Left ventricle myocardium inferior (tissue), 1 donor: Measurements from ENCODE around the gene ADCY3. TPM values are rescaled to one million over a fixed set of nuclear protein-coding genes. Genes with fewer than 3 reads are reported as not detected.

Experiments
- DNase-seq: peaks from one replicate; pipeline ENCODE4 v3.0.0-alpha.2; 2020
- H3K27ac ChIP-seq: fragments of 200-600 bp; replicated peaks from 2 replicates; pipeline ENCODE4 v1.8.0; 2021
- H3K27me3 ChIP-seq: fragments of 200-600 bp; 2 replicates; pipeline ENCODE4 v1.8.0; 2021; ENCODE audit warnings: low read depth
- H3K36me3 ChIP-seq: fragments of 200-600 bp; 2 replicates; pipeline ENCODE4 v1.8.0; 2021
- H3K4me1 ChIP-seq: fragments of 200-600 bp; 2 replicates; pipeline ENCODE4 v1.8.0; 2021
- H3K4me3 ChIP-seq: fragments of 200-600 bp; 2 replicates; pipeline ENCODE4 v1.8.0; 2021; ENCODE audit warnings: mild to moderate bottlenecking, moderate library complexity
- H3K9me3 ChIP-seq: fragments of 200-600 bp; replicated peaks from 2 replicates; pipeline ENCODE4 v1.8.0; 2021
- intact Hi-C: fragments of 100-400 bp; cut with micrococcal nuclease; formaldehyde crosslinking; loops from one replicate; pipeline ENCODE4 v1.11.0; 2022
- total RNA-seq: library from RNA; stranded (reverse); fragmentation: NEBNext Ultra II Directional; extraction: Animal tissue kit (Norgen Biotek cat#: 25700); gene quantifications from one replicate; pipeline ENCODE4 v1.2.1, GENCODE V29; 2021
- TF ChIP-seq, protein P1 (sequence below): fragments of 200-600 bp; IDR thresholded peaks from 2 replicates; pipeline ENCODE4 v1.8.0; 2021; ENCODE audit warnings: antibody characterized with exemption, mild to moderate bottlenecking, borderline replicate concordance
- donor health status: DM: no; HTN: yes; CAD: no; lungs with severe emphysema.

Gene ADCY3
- total RNA-seq, 1 donor from 2014 or later: 12.8 TPM

DNA sequence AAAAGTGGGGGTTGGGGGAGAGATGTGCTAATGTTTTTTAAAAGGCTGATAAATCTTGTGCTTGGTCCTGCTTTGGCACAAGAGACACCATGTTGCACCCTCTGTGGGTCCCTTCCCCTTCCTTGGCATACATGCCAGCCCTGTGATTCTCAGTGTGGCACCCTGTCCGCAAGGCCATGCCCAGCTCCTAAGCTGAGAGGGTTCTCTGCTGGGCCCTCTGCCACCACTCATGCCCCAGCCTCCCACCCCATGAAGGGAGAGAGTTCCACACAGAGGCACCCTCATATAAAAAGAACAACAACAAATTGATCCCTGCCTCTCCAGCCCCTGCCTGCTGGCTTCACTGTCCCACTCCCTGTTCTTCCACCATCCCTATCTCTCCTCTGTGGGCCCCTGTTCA lies 2.5 kb upstream of the ADCY3 start:
- no peak overlapping the region for H3K4me3 ChIP-seq
- H3K27me3 ChIP-seq: peaks cover 20% of the 10 kb centered on the region
- peaks cover 42% of the 10 kb centered on the region for H3K4me1 ChIP-seq
- no peaks in the 10 kb centered on the region for H3K9me3 ChIP-seq
- DNase-seq: no peak
- no peaks in the 10 kb centered on the region for H3K36me3 ChIP-seq
- intact Hi-C loops: no loop called here
- H3K27ac ChIP-seq: no peak overlapping the region
- TF ChIP-seq, protein P1, sequence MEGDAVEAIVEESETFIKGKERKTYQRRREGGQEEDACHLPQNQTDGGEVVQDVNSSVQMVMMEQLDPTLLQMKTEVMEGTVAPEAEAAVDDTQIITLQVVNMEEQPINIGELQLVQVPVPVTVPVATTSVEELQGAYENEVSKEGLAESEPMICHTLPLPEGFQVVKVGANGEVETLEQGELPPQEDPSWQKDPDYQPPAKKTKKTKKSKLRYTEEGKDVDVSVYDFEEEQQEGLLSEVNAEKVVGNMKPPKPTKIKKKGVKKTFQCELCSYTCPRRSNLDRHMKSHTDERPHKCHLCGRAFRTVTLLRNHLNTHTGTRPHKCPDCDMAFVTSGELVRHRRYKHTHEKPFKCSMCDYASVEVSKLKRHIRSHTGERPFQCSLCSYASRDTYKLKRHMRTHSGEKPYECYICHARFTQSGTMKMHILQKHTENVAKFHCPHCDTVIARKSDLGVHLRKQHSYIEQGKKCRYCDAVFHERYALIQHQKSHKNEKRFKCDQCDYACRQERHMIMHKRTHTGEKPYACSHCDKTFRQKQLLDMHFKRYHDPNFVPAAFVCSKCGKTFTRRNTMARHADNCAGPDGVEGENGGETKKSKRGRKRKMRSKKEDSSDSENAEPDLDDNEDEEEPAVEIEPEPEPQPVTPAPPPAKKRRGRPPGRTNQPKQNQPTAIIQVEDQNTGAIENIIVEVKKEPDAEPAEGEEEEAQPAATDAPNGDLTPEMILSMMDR: no peak

DNA sequence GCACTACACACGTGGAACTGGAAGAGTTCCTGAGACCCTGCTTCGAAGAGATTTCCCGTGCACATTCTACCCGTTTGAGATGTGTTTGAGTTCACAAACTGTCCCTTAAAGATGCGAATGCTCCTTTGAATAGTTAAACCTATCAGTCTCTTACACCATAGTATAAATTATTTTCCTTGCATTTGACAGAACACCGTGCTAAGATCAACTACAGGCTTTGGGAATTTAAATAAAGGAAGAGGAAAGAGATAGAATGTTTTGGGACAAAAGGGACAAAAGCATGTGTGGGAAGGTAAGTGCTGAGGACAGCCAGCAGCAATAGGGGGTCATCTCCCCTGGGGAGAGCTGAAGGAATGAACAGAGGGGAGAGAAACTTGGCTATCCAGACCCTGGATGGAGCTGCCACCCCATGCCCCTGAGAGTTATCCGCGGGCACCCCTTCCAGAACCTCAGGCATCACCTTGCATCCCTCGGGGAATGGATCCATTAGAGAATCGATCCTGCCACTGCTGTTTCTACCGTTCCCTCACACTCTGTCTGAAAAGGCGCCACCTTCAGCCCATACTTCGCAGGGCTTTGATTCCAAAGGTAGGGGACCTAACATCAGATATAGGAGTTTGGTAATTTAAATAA lies 888 bp upstream of the ADCY3 start:
- H3K4me3 ChIP-seq: peak overlapping the region; percentile 76
- intact Hi-C loops: no loop called here
- no peaks in the 10 kb centered on the region for H3K9me3 ChIP-seq
- peaks cover 25% of the 10 kb centered on the region for H3K27me3 ChIP-seq
- TF ChIP-seq, protein P1: no peak
- H3K4me1 ChIP-seq: peaks cover 35% of the 10 kb centered on the region
- H3K36me3 ChIP-seq: no peaks in the 10 kb centered on the region
- no peak for DNase-seq
- peak overlapping the region; percentile 73 for H3K27ac ChIP-seq

DNA sequence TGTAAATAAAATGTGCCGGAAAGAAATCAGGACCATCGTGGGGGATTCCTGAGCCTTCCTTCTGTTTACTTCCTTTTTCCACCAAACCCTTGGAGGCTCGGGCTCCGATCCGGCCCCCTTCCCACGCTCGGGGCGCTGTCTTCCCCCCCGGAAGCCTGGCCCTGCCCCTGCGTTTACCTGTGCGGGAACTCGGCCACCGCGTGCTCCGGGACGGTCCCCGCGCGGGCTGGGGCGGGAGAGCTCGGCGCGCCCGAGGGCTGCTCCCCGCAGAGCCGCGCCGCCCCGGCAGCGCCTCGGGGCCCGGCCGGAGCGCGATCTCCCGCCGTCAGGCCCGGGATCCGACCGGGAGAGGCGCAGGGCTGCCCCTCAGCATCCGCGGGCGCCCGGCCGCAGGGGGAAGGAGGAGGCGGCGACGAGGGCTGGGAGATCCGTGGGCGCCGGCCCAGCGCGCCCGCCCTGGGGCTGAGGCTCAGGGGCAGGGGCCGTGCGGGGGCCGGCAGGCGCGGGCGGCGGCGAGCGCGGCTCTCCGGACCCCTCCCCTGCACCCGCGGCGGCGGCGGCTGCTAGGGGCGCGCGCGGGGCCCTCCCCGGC lies 435 bp downstream of the ADCY3 start:
- no peak for DNase-seq
- H3K27ac ChIP-seq: peak overlapping the region; percentile 73
- intact Hi-C loops: no loop called here

DNA sequence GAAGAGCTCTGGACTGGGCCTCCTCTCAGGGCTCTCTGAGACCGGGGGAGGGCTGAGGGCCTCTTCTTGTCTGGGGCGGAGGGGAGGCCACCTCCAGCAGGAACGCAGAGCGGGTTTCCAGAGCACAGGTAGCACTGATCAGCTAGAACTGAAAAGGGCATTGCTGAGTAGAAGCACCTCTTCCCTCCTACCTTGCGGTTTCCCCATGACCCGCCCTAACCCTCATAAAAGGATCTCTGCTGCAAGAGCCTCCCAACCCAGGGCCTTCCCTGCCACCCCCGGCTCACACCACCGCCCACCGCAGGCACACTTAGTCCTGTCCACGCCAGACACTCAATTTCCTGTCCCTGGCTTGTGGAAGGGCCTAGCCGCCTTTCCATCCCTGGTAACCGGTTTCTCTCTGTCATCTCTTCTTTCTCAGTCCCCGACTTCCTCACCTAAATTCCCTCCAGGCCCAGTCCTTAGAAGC lies 966 bp downstream of the ADCY3 start:
- Histone ChIP-seq H3K27ac (peak overlapping the region; percentile 73), H3K9me3 (no peaks in the 10 kb centered on the region), H3K4me3 (peak overlapping the region; percentile 76), H3K27me3 (peaks cover 25% of the 10 kb centered on the region), H3K36me3 (no peaks in the 10 kb centered on the region), H3K4me1 (peaks cover 39% of the 10 kb centered on the region)
- intact Hi-C loops: no loop called here
- DNase-seq: no peak
- TF ChIP-seq, protein P1: no peak

More for the DNA sequence above, 435 bp downstream of the ADCY3 start:
- Histone ChIP-seq H3K4me3 (peak overlapping the region; percentile 76), H3K9me3 (no peaks in the 10 kb centered on the region), H3K4me1 (peaks cover 39% of the 10 kb centered on the region), H3K36me3 (no peaks in the 10 kb centered on the region), H3K27me3 (peaks cover 25% of the 10 kb centered on the region)
- TF ChIP-seq, protein P1: no peak

DNA sequence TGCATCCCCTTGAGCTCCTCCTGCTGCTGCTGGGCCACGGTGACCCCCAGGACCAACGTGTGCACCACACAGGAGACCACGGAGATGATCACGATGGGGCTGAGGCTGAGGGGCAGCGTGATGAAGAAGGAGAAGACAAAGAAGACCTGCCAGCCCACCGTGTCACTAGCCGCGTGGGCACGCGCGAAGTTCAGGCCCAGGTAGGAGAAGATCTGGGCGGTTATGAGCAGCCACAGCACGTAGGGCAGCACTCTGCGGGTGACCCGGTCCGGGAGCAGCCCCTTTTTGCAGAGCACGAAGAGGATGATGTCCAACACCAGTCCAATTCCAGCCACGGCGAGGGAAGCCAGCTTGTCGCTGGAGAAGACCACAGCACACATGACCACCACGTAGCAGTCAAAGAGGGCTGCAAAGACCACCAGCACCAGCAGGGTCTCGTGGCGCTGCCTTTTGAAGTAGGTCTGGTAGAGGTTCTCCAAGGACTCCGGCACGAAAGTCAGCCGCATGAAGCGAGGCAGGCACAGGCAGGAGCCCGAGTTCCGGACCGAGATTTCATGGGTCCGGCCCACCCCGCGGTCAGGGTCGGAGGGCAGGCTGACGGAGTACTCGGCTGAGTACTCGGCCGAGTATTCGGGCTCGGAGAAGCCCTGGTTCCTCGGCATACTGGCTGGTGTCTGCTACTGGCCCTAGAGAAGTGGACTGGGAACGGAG lies 1.6 kb downstream of the ADCY3 start:
- no peak for DNase-seq
- H3K27ac ChIP-seq: peak overlapping the region; percentile 73
- no peaks in the 10 kb centered on the region for H3K9me3 ChIP-seq
- TF ChIP-seq, protein P1: no peak
- peaks cover 25% of the 10 kb centered on the region for H3K27me3 ChIP-seq
- intact Hi-C loops: no loop called here
- peaks cover 39% of the 10 kb centered on the region for H3K4me1 ChIP-seq
- H3K4me3 ChIP-seq: peak overlapping the region; percentile 76
- no peaks in the 10 kb centered on the region for H3K36me3 ChIP-seq
